Jurkat, Clone E6-1 (cell line): ENCODE results near the gene RADX.

ENCODE experiments used
- DNase-seq: peaks from one replicate; pipeline ENCODE4 v3.0.0-alpha.2; 2011; ENCODE audit warnings: low read depth, low spot score
- H3K4me3 ChIP-seq: 2 replicates; pipeline ENCODE4 v1.5.1; 2011; ENCODE audit warnings: mild to moderate bottlenecking, low read length, control low read depth, moderate library complexity

The RADX gene

GRCh38 chrX:106672527-106672926, 60.7 kb downstream of the RADX start:
- DNase-seq = no peak
- H3K4me3 ChIP-seq = no peak overlapping the region

DNA sequence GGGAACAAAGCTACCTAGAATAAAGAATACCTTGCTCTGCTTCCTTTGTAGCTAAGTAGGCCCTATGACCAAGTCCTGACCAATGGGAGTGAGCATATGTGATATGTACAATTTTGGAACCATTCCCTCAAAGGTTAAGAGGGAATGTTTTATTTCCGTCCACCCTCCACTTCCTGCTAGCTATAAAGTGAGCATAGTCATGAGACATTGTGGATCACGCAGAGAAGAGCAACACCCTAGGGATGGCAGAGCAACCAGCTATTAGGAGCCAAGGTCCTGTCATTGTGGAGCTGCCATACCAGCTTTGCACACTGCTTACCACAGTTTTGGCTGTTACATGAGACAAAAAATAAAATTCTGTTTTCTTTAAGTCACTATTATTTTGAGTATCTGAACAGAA, 68.9 kb downstream of the RADX start:
- DNase-seq = no peak
- no peak overlapping the region for H3K4me3 ChIP-seq

DNA sequence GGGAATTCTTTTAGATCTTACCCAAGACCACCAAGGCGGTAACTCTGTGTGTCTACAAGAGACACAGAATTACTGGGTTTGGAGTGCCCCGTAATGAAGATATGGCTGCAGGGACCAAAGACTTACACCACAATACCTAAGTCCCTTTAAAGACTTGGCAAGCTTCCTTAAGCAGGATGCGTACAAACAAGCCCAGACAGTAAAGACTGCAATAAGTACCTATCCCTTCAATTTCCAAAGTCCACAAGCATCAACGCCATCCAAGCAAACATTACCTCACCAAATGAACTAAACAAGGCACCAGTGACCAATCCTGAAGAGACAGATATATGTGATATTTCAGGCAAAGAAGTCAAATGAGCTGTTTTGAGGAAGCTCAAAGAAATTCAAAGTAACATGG, 72.4 kb downstream of the RADX start:
- no peak for DNase-seq
- no peak overlapping the region for H3K4me3 ChIP-seq

DNA sequence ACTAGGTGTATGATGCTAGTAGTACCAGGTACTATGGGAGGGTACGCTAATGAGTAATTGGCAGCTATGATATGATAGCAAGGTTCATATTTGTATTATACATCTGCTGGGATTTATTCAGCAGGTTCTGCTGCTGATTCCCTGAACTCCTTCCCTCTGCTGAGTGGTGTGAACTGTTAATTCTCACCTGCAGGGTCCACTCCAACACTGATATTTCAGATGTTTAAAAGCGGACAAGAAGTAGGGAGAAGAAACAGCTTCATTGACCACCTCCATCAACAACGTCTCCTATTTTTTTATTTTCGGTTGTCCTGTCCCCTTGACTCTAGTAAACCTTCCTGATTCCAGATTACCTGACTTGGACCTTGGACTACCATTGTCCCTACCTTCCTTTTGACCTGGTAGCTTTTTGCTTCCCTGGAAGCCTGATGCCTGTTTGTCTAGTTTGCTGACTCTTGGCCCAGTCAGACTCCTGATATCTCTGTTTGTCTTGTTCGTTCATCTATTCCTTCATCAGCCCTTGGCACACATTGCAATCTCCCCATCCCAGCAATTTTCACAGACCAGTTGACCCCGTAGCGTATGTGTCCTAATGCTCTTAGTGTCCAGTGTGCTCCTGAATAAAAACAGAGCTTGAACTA, 80.8 kb downstream of the RADX start:
- no peak overlapping the region for H3K4me3 ChIP-seq
- DNase-seq = no peak

DNA sequence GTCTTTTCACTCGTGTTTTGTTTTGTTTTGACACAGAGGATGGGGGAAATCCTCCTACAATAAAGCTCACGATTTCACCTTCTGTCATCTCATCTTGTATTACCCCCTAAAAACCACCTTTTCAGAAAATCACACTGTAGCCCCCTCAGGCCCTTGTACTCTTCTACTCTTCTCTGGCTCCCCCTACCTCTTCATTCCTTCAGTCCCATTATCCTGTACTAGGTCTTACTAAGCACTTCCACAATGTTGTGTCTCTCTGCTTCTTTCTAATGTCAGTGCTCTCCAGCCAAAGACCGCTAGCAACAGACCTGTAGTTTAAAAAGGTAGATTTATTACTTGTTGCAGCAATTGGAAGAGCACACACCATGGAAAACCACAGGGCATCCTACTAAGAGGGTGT, 84.7 kb downstream of the RADX start:
- no peak overlapping the region for H3K4me3 ChIP-seq
- DNase-seq = no peak

DNA sequence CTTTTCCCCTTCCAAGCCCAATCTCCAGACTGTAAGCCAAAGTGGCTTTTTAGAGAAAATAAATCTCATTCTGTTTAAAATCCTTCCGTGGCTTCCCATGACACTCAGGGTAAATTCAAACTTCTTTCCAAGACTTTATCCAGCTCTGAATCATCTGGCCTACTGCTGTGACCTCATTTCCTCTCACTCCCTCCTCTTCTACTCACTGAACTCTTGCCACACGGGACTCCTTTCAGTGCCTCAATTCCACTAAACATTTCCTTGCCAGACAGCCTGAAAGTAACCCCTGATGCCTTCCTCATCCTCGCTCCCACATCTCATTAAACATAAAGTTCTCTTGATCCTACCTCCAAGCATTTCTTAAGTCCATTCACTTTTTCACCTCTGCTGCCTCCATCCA, 86.9 kb downstream of the RADX start:
- no peak overlapping the region for H3K4me3 ChIP-seq
- no peak for DNase-seq

- no peak overlapping the region for H3K4me3 ChIP-seq
- no peak for DNase-seq
Measured at GRCh38 chrX:106702636-106703035, 90.9 kb downstream of the RADX start.

GRCh38 chrX:106706466-106706865, 94.7 kb downstream of the RADX start:
- no peak overlapping the region for H3K4me3 ChIP-seq
- no peak for DNase-seq

- DNase-seq = no peak
- no peak overlapping the region for H3K4me3 ChIP-seq
Measured at GRCh38 chrX:106707771-106708454, 96.1 kb downstream of the RADX start.

DNA sequence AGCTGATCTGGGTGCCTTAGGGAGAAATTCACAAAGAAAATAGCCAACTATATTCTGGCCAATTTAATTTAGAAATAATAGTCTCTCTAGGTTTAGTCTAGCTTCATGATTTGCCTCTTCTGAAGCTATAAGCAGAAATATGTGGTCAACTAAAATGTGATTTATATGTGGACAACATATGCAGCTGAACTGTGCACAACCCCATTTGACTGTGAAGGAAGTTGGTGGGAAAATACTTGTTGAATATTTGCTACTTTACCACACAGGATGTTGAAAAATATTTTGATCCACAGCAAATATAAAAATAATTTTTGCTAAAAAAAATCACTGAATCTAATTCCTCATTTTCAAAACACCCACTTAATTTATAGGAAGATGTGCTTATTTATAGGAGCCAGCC, 99.0 kb downstream of the RADX start:
- no peak for DNase-seq
- H3K4me3 ChIP-seq = no peak overlapping the region

DNA sequence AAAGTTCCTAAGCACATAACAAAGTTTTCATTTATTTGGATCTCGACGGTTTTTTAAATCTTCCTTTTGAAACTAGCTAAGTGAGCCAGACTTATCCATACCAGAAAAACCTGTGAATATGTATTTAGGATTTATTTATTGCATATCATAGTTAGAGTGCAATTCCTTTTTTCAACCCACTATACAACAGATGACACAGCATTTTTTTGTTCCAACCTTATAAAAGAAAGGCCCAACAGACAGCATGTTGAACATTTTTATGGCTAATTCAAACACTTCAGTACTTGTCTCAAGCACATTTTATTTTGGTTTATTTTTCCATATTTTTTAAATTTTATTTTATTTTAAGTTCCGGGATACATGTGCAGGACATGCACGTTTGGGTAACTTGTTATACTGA, 99.6 kb downstream of the RADX start:
- no peak overlapping the region for H3K4me3 ChIP-seq
- no peak for DNase-seq

- DNase-seq = no peak
- H3K4me3 ChIP-seq = no peak overlapping the region
Measured at GRCh38 chrX:106716004-106716403, 104.2 kb downstream of the RADX start.

GRCh38 chrX:106716463-106716862, 104.7 kb downstream of the RADX start:
- no peak overlapping the region for H3K4me3 ChIP-seq
- DNase-seq = no peak

DNA sequence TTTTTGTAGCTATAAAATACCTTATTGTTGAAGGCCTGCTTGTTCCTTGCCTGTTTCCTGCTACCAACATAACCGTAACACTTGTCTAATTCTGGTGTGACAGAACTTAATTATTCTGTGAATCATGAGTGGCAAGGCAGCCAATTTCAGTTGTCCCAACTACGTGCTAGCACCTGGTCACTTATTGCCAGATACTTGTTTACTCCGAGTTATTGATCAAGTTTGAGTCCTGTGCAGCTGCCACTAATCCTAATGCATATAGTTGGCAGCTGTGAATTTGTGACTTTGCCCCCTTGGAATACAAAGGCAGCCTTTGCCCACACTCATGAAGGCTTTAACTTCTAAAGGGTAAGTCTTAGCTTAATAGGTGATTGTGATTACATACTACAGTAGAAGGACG, 106.9 kb downstream of the RADX start:
- no peak overlapping the region for H3K4me3 ChIP-seq
- DNase-seq = no peak

DNA sequence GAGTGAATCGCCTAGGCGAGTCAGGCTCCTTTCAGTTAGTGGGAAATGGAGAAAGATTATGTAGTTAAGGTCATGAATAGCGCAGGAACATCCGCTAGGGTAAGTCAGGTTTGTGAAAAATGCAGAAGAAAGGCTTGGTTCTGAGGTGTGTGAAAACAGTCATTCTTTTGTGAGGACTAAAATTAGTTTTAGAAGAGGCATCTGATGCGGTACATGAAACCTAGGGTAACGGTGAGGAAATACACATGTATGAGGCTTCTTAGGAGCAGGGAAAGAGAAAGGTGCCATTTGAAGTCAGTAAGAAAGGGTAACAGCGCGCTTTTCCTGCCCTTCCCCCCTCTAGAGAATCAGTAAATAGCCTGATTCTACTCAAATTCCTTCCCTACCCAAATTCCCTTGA, 114.2 kb downstream of the RADX start:
- no peak for DNase-seq
- H3K4me3 ChIP-seq = no peak overlapping the region

GRCh38 chrX:106726485-106727437, 115.0 kb downstream of the RADX start, which contains the start of gene RNF128:
Gene RNF128 (plus strand): TSS chrX:106726701. CDS start chrX:106726914, 213 bp downstream.
- no peak within 1 kb of the TSS for H3K4me3 ChIP-seq
- no peak for DNase-seq

GRCh38 chrX:106728337-106728736, 116.6 kb downstream of the RADX start:
- no peak for DNase-seq
- no peak overlapping the region for H3K4me3 ChIP-seq
